GM12878 (cell line): Measurements from ENCODE around the gene ATG9B. TPM values are rescaled to one million over a fixed set of nuclear protein-coding genes. Genes with fewer than 3 reads are reported as not detected.

ENCODE experiments used
- ATAC-seq: fragments of 200-7000 bp; cut with Tn5 transposase; 3 replicates; pipeline ENCODE4 v1.9.1; 2020; ENCODE audit warnings: mild to moderate bottlenecking, moderate library complexity
- BruUV-seq: library from RNA; stranded (reverse); fragments of 400-500 nt; replicated peaks from 2 replicates; lab custom pipeline; 2021; lab: Mats Ljungman, UMichigan
- CTCF ChIA-PET: fragments of 300-600 bp; sonication (Branson Sonifier 250); formaldehyde crosslinking; extraction: SDS; loops from one replicate; lab custom pipeline; 2021; ENCODE audit warnings: inconsistent platforms; lab: Yijun Ruan, JAX
- POLR2A ChIA-PET: fragments of 350-600 bp; formaldehyde crosslinking; extraction: SDS; loops from one replicate; lab custom pipeline; 2021; ENCODE audit warnings: inconsistent platforms; lab: Charles Lee
- RAD21 ChIA-PET: fragments of 300-600 bp; sonication (Branson Sonifier 250); formaldehyde crosslinking; loops from one replicate; lab custom pipeline; 2023; ENCODE audit warnings: antibody characterized with exemption; ENCODE audit not compliant: unreplicated experiment; lab: Charles Lee
- SMC1A ChIA-PET: fragments of 300-600 bp; sonication (Branson Sonifier 250); formaldehyde crosslinking; loops from one replicate; lab custom pipeline; 2023; ENCODE audit not compliant: unreplicated experiment, uncharacterized antibody; lab: Charles Lee
- DNase-seq: peaks from one replicate; pipeline ENCODE4 v3.0.0-alpha.2; 2011; ENCODE audit warnings: low read depth, low spot score
- FAIRE-seq: peaks from 3 replicates; lab custom pipeline; 2011; peaks lifted over from hg19 to GRCh38; lab: Jason Lieb, UNC
- H2AFZ ChIP-seq: 2 replicates; pipeline ENCODE4 v1.6.0; 2011; ENCODE audit warnings: low read depth, low read length, control low read depth; ENCODE audit not compliant: control insufficient read depth
- H3K27ac ChIP-seq: 2 replicates; pipeline ENCODE4 v1.5.1; 2011; ENCODE audit warnings: control low read depth; ENCODE audit not compliant: control insufficient read depth, insufficient read depth
- H3K27me3 ChIP-seq, 2 experiments: replicated peaks in 1 of 2; 2 replicates each; pipeline versions ENCODE4 v1.6.0 to v1.6.1; 2011; ENCODE audit warnings: low read length in 1 of 2; ENCODE audit not compliant: control insufficient read depth in 2 of 2, insufficient read depth in 2 of 2
- H3K36me3 ChIP-seq, 2 experiments: 2 replicates each; pipeline ENCODE4 v1.5.1; 2011; ENCODE audit warnings: low read length in 1 of 2; ENCODE audit not compliant: control insufficient read depth in 2 of 2, insufficient read depth in 2 of 2
- H3K4me1 ChIP-seq: 2 replicates; pipeline ENCODE4 v1.6.1; 2011; ENCODE audit warnings: mild to moderate bottlenecking, low read length, moderate library complexity, mixed read lengths; ENCODE audit not compliant: control insufficient read depth, insufficient read depth
- H3K4me2 ChIP-seq: 2 replicates; pipeline ENCODE4 v1.6.0; 2011; ENCODE audit warnings: control low read depth; ENCODE audit not compliant: control insufficient read depth, insufficient read depth
- H3K4me3 ChIP-seq: fragments of 200-600 bp; sonication (generic); 2 replicates; pipeline ENCODE4 v1.5.1; 2016
- H3K79me2 ChIP-seq: 2 replicates; pipeline ENCODE4 v1.6.0; 2011; ENCODE audit warnings: low read length; ENCODE audit not compliant: control insufficient read depth, insufficient read depth
- H3K9ac ChIP-seq: 2 replicates; pipeline ENCODE4 v1.8.0; 2011; ENCODE audit warnings: low read length, control low read depth, mixed read lengths; ENCODE audit not compliant: control insufficient read depth, insufficient read depth
- H3K9me3 ChIP-seq: replicated peaks from 3 replicates; pipeline ENCODE4 v1.5.1; 2011; ENCODE audit warnings: mild to moderate bottlenecking, low read length; ENCODE audit not compliant: control insufficient read depth, insufficient read depth
- H4K20me1 ChIP-seq: 2 replicates; pipeline ENCODE4 v1.6.0; 2011; ENCODE audit not compliant: control insufficient read depth, insufficient read depth
- BCL3 ChIP-seq: IDR thresholded peaks from 2 replicates; pipeline ENCODE4 v1.6.1; 2011; ENCODE audit warnings: borderline replicate concordance, low read depth, mild to moderate bottlenecking, moderate library complexity, low read length; ENCODE audit not compliant: insufficient read depth, poor library complexity, severe bottlenecking
- ELK1 ChIP-seq: IDR thresholded peaks from 2 replicates; pipeline ENCODE4 v1.6.1; 2012; ENCODE audit warnings: low read depth, low read length, improper control_type of control experiment
- KDM1A ChIP-seq: fragments of 200-600 bp; sonication (generic); IDR thresholded peaks from 2 replicates; pipeline ENCODE4 v1.6.1; 2016; ENCODE audit warnings: borderline replicate concordance
- MEF2B ChIP-seq: fragments of 450-650 bp; IDR thresholded peaks from 2 replicates; pipeline ENCODE4 v1.6.1; 2018; ENCODE audit warnings: mild to moderate bottlenecking, moderate library complexity; ENCODE audit not compliant: partially characterized antibody, poor library complexity, severe bottlenecking
- MYB ChIP-seq: fragments of 150-350 bp; IDR thresholded peaks from 2 replicates; pipeline ENCODE4 v1.6.1; 2014; ENCODE audit warnings: mild to moderate bottlenecking, low read depth, low read length, borderline replicate concordance
- NFXL1 ChIP-seq: fragments of 450-650 bp; IDR thresholded peaks from 2 replicates; pipeline ENCODE4 v1.6.1; 2017; ENCODE audit warnings: antibody characterized with exemption, mild to moderate bottlenecking, borderline replicate concordance
- PAX8 ChIP-seq: fragments of 450-650 bp; IDR thresholded peaks from 2 replicates; pipeline ENCODE4 v1.6.1; 2017; ENCODE audit warnings: mild to moderate bottlenecking, moderate library complexity
- RCOR1 ChIP-seq: conservative IDR thresholded peaks from 2 replicates; pipeline ENCODE4 v1.6.1; 2012; ENCODE audit warnings: low read depth, low read length, improper control_type of control experiment
- RFX5 ChIP-seq: IDR thresholded peaks from 2 replicates; pipeline ENCODE4 v1.6.1; 2011; ENCODE audit warnings: low read depth, low read length, improper control_type of control experiment
- SIX5 ChIP-seq: IDR thresholded peaks from 2 replicates; pipeline ENCODE4 v1.6.1; 2011; ENCODE audit warnings: mild to moderate bottlenecking, low read depth, low read length, moderate library complexity; ENCODE audit not compliant: severe bottlenecking
- STAT3 ChIP-seq: IDR thresholded peaks from 2 replicates; pipeline ENCODE4 v1.6.1; 2011; ENCODE audit warnings: low read depth, low read length, improper control_type of control experiment
- ZNF207 ChIP-seq: fragments of 450-650 bp; IDR thresholded peaks from 2 replicates; pipeline ENCODE4 v1.6.1; 2014; ENCODE audit warnings: antibody characterized with exemption, mild to moderate bottlenecking, borderline replicate concordance
- ZNF274 ChIP-seq: IDR thresholded peaks from one replicate; pipeline ENCODE4 v1.8.0; 2011; ENCODE audit not compliant: insufficient read length, insufficient read depth
- WGBS: methylation state at CpG from one replicate; pipeline ENCODE4 v1.1.6; 2016; ENCODE audit warnings: low lambda C conversion rate; ENCODE audit not compliant: insufficient replicate concordance, insufficient coverage; ENCODE audit errors: missing lambda C conversion rate; 5-methylcytosine and 5-hydroxymethylcytosine counted together
- in situ Hi-C: fragments of 300-500 bp; cut with MboI; formaldehyde crosslinking; loops from 9 replicates; pipeline ENCODE4 v1.14.3; 2018; ENCODE audit warnings: mixed read lengths
- intact Hi-C: fragments of 100-400 bp; cut with micrococcal nuclease; formaldehyde crosslinking; loops from one replicate; pipeline ENCODE4 v1.14.2; 2022; ENCODE audit not compliant: unreplicated experiment
- polyA plus RNA-seq, 11 experiments: library from polyadenylated mRNA; depleted of rRNA in 4 of 11; unstranded in 6 of 11; stranded (reverse) in 5 of 11; fragments of >200 nt; fragmentation: Nextera tagmentation in 4 of 11; fragmentation: Illumina TruSeq in 1 of 11; extraction: Ambion mirVana in 4 of 11; extraction: Trizol in 1 of 11; gene quantifications; 1 replicate in 1 of 11; 2 replicates in 10 of 11; pipeline versions ENCODE4 v1.2.1 to v1.2.3, GENCODE V29; 2011 to 2016; ENCODE audit warnings: inconsistent platforms in 2 of 11, missing spikeins in 2 of 11, low read depth in 1 of 11
- total RNA-seq, 4 experiments: library from RNA; depleted of rRNA in 3 of 4; stranded (reverse); fragments of >200 nt in 3 of 4; fragmentation: Illumina TruSeq in 1 of 4; extraction: Trizol in 1 of 4; gene quantifications; 2 replicates each; pipeline versions ENCODE4 v1.2.1 to v1.2.3, GENCODE V29; 2013 to 2021
- TF ChIP-seq, protein P1 (sequence below): IDR thresholded peaks from 2 replicates; pipeline ENCODE4 v1.6.1; 2011; ENCODE audit warnings: low read depth, mild to moderate bottlenecking, low read length, moderate library complexity, borderline replicate concordance; ENCODE audit errors: extremely low read depth

ATG9B gene
- total and polyA plus RNA-seq, 10 of the 15 experiments (the other 5 are each of a cell fraction or from before 2014, with no cell fraction given), result 0.01 to 0.83 (median 0.12) TPM; not detected in 2

- no peak for TF ChIP-seq BCL3
- TF ChIP-seq ZNF207, result no peak
Observed at GRCh38 chr7:150990416-150991186, 33.7 kb downstream of the ATG9B start, which contains the start of gene NOS3 (continued).

- no peak for DNase-seq
- Histone ChIP-seq H3K36me3 (no peaks in the 10 kb centered on the region), H3K4me1 (no peaks in the 10 kb centered on the region; the same call in 1 of the 2 replicates), H3K79me2 (no peaks in the 10 kb centered on the region), H3K27ac (no peak overlapping the region), H3K9ac (no peak overlapping the region), H3K4me2 (no peak overlapping the region), H4K20me1 (no peaks in the 10 kb centered on the region), H3K27me3 (peaks cover 0 to 3% of the 10 kb centered on the region in 2 experiments; a peak in 2 of 4 replicates), H3K4me3 (no peak overlapping the region), H2AFZ (no peak overlapping the region), H3K9me3 (no peaks in the 10 kb centered on the region; the same call in 2 of the 3 replicates)
- ATAC-seq, result no peak
- in situ Hi-C loops, result loop anchor here (5.0 kb wide), 2 partner anchors 87 to 212 kb away; no protein-coding TSS in a partner anchor
- CTCF ChIA-PET, result interaction anchor here (0.8 to 2.6 kb wide), 4 partner anchors 19 to 91 kb away, joined by 3 to 10 read pairs (median 4); no protein-coding TSS in a partner anchor
- no TSS peak for BruUV-seq
- intact Hi-C loops, result loop anchor here (2.0 kb wide), 1 partner anchor 211 kb away; no protein-coding TSS in a partner anchor
- WGBS, result 50% methylated on average over 7 of the region's 7 CpGs
- FAIRE-seq, result no peak
- POLR2A ChIA-PET, result no interaction called here
- SMC1A ChIA-PET, result interaction anchor here (1.0 to 1.2 kb wide), 2 partner anchors 19 to 91 kb away, joined by 3 to 6 read pairs; no protein-coding TSS in a partner anchor
- RAD21 ChIA-PET, result no interaction called here
- TF ChIP-seq SIX5, result no peak
- TF ChIP-seq, protein P1, sequence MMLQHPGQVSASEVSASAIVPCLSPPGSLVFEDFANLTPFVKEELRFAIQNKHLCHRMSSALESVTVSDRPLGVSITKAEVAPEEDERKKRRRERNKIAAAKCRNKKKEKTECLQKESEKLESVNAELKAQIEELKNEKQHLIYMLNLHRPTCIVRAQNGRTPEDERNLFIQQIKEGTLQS, result no peak
- no peak for TF ChIP-seq PAX8
- no peak for TF ChIP-seq ZNF274
- no peak for TF ChIP-seq MYB
- TF ChIP-seq MEF2B, result no peak
- TF ChIP-seq ELK1, result no peak
- no peak for TF ChIP-seq STAT3
- TF ChIP-seq KDM1A, result no peak
- no peak for TF ChIP-seq RCOR1
- no peak for TF ChIP-seq RFX5
- no peak for TF ChIP-seq NFXL1
- TF ChIP-seq, all 136 proteins: peak for 0
Observed at GRCh38 chr7:150989456-150989855, 34.8 kb downstream of the ATG9B start.
